Mesenchymal stem cell (in vitro differentiated cells and primary cell): ENCODE results near the gene MTA1.
A peak's percentile ranks its signal among the peaks of the same experiment; 100 is the strongest.

Experiments
- DNase-seq: peaks from one replicate; pipeline ENCODE4 v3.0.0-alpha.2; 2013
- H2AFZ ChIP-seq: one replicate; pipeline ENCODE4 v1.6.1; 2013; ENCODE audit warnings: low read depth, mild to moderate bottlenecking, control low read depth, inconsistent platforms, low read length, moderate library complexity
- H2AK5ac ChIP-seq: 2 replicates; pipeline ENCODE4 v1.6.1; 2013; ENCODE audit warnings: low read length, moderate library complexity, mild to moderate bottlenecking, inconsistent platforms; ENCODE audit not compliant: severe bottlenecking
- H2BK120ac ChIP-seq: one replicate; pipeline ENCODE4 v1.6.1; 2013; ENCODE audit warnings: low read depth, mild to moderate bottlenecking, inconsistent platforms, low read length, moderate library complexity
- H2BK12ac ChIP-seq, 2 experiments: one replicate each; pipeline ENCODE4 v1.6.1; 2013; ENCODE audit warnings: inconsistent platforms in 2 of 2, low read length in 2 of 2, mild to moderate bottlenecking in 2 of 2, moderate library complexity in 2 of 2, control low read depth in 1 of 2
- H2BK15ac ChIP-seq: one replicate; pipeline ENCODE4 v1.6.1; 2013; ENCODE audit warnings: mild to moderate bottlenecking, low read depth, inconsistent platforms; ENCODE audit not compliant: poor library complexity, severe bottlenecking
- H2BK5ac ChIP-seq: 2 replicates; pipeline ENCODE4 v1.6.1; 2013; ENCODE audit warnings: low read depth, mild to moderate bottlenecking, low read length, control low read depth, inconsistent platforms; ENCODE audit not compliant: poor library complexity, severe bottlenecking
- H3K14ac ChIP-seq, 2 experiments: one replicate each; pipeline ENCODE4 v1.6.1; 2013; ENCODE audit warnings: inconsistent platforms in 2 of 2, low read length in 2 of 2, control low read depth in 1 of 2, mild to moderate bottlenecking in 1 of 2, moderate library complexity in 1 of 2
- H3K18ac ChIP-seq, 2 experiments: one replicate each; pipeline ENCODE4 v1.6.1; 2013; ENCODE audit warnings: inconsistent platforms in 2 of 2, low read length in 2 of 2, control low read depth in 1 of 2, low read depth in 1 of 2, mild to moderate bottlenecking in 1 of 2
- H3K23ac ChIP-seq, 2 experiments: one replicate each; pipeline ENCODE4 v1.6.1; 2013; ENCODE audit warnings: inconsistent platforms in 2 of 2, low read length in 2 of 2, mild to moderate bottlenecking in 2 of 2, moderate library complexity in 2 of 2, control low read depth in 1 of 2
- H3K27ac ChIP-seq: 2 replicates; pipeline ENCODE4 v1.5.1; 2013; ENCODE audit warnings: mild to moderate bottlenecking, moderate library complexity, low read length, control low read depth, inconsistent platforms; ENCODE audit not compliant: poor library complexity, severe bottlenecking
- H3K27me3 ChIP-seq, 2 experiments: 2 replicates each; pipeline versions ENCODE4 v1.6.1 to v1.7.0; 2013; ENCODE audit warnings: low read length in 2 of 2, mild to moderate bottlenecking in 2 of 2, moderate library complexity in 2 of 2, control low read depth in 1 of 2, inconsistent platforms in 1 of 2; ENCODE audit not compliant: control insufficient read depth in 1 of 2, insufficient read depth in 1 of 2
- H3K36me3 ChIP-seq, 2 experiments: 2 replicates each; pipeline versions ENCODE4 v1.6.1 to v1.7.0; 2013; ENCODE audit warnings: low read length in 2 of 2, control low read depth in 1 of 2, inconsistent platforms in 1 of 2, low read depth in 1 of 2, mild to moderate bottlenecking in 1 of 2; ENCODE audit not compliant: insufficient read depth in 2 of 2, control insufficient read depth in 1 of 2
- H3K4ac ChIP-seq, 2 experiments: one replicate each; pipeline ENCODE4 v1.6.1; 2013; ENCODE audit warnings: inconsistent platforms in 2 of 2, low read length in 2 of 2, mild to moderate bottlenecking in 2 of 2, moderate library complexity in 2 of 2, control low read depth in 1 of 2, low read depth in 1 of 2
- H3K4me1 ChIP-seq: 2 replicates; pipeline ENCODE4 v1.6.1; 2013; ENCODE audit warnings: low read depth, low read length, control low read depth; ENCODE audit not compliant: control insufficient read depth, insufficient read depth
- H3K4me2 ChIP-seq: 2 replicates; pipeline ENCODE4 v1.6.1; 2013; ENCODE audit warnings: low read length, mild to moderate bottlenecking, inconsistent platforms; ENCODE audit not compliant: poor library complexity, severe bottlenecking
- H3K4me3 ChIP-seq, 2 experiments: 2 replicates each; pipeline versions ENCODE4 v1.5.1 to v1.7.0; 2013; ENCODE audit warnings: low read length in 2 of 2, mild to moderate bottlenecking in 2 of 2, control low read depth in 1 of 2, low read depth in 1 of 2; ENCODE audit not compliant: insufficient read depth in 1 of 2
- H3K79me1 ChIP-seq: replicated peaks from 2 replicates; pipeline ENCODE4 v1.6.1; 2013; ENCODE audit warnings: mild to moderate bottlenecking, control low read depth, low read length, inconsistent platforms; ENCODE audit not compliant: poor library complexity, severe bottlenecking
- H3K9ac ChIP-seq: 2 replicates; pipeline ENCODE4 v1.7.0; 2013; ENCODE audit warnings: mild to moderate bottlenecking, low read length, moderate library complexity
- H3K9me3 ChIP-seq: 2 replicates; pipeline ENCODE4 v1.7.0; 2013; ENCODE audit warnings: mild to moderate bottlenecking, low read length; ENCODE audit not compliant: control insufficient read depth
- H4K8ac ChIP-seq: one replicate; pipeline ENCODE4 v1.6.1; 2013; ENCODE audit warnings: inconsistent platforms, mild to moderate bottlenecking, low read length, moderate library complexity
- H4K91ac ChIP-seq: one replicate; pipeline ENCODE4 v1.6.1; 2013; ENCODE audit warnings: mild to moderate bottlenecking, low read length, inconsistent platforms
- WGBS: methylation state at CpG from one replicate; pipeline ENCODE4 v1.1.7; 2013; ENCODE audit warnings: mixed read lengths; 5-methylcytosine and 5-hydroxymethylcytosine counted together

MTA1 gene

DNA sequence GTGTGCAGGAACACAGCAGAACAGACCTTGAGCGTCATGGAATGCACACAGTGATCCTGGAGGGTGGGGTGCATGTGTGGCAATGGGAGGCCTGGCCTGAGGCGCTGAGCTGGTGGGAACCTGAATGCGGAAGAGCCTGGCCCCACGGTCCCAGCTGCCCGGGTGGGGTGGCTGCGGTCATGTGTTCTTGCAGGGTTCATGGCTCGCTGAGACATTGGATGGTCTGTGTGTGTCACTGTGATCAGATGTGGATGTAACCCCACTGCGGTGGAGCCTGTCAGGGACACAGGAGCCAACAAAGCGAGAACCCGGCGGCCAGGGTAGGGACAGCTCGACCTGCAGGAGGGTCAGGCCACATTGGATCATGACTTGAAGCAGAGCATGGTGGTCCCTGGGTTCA, 23.2 kb downstream of the MTA1 start:
- Histone ChIP-seq H3K36me3 (peaks cover 19 to 77% of the 10 kb centered on the region in 2 experiments), H4K91ac (no peak overlapping the region)

DNA sequence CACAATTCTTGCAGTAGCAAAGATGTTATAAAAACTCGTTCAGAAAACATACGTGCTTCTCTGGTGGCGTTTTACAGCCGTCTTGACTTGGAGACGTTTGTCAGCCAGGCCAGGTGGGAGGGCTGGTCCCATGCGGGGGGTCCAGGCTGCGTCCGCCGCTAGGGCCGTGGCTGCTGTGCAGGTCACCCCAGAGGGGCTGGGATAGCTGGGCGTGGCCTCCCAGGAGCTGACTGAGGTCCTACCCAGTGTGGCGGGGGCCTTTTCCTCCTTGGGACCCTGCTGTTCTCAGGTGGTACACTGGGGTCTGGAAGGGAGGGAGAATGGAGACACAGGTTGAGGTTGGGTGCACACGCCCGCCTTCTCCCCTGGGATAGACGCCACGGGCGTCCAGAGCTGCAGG, 25.2 kb downstream of the MTA1 start:
- no peak overlapping the region for H3K18ac ChIP-seq

More for the DNA sequence above, 23.2 kb downstream of the MTA1 start:
- Histone ChIP-seq H3K4me3 (no peak overlapping the region), H2BK120ac (no peak overlapping the region), H3K9ac (no peak overlapping the region), H2BK15ac (no peak overlapping the region), H3K14ac (no peak overlapping the region), H3K27me3 (no peaks in the 10 kb centered on the region), H3K18ac (no peak overlapping the region), H4K8ac (no peak overlapping the region), H3K9me3 (no peaks in the 10 kb centered on the region), H2BK5ac (no peak overlapping the region), H2BK12ac (no peak overlapping the region), H2AK5ac (no peak overlapping the region), H3K27ac (no peak overlapping the region), H3K79me1 (peaks cover 60% of the 10 kb centered on the region), H3K4ac (no peak overlapping the region), H3K4me1 (peaks cover 21% of the 10 kb centered on the region), H3K4me2 (no peak overlapping the region), H3K23ac (no peak overlapping the region), H2AFZ (no peak overlapping the region)
- no peak for DNase-seq
- 84% methylated on average over 12 of the region's 12 CpGs for WGBS

DNA sequence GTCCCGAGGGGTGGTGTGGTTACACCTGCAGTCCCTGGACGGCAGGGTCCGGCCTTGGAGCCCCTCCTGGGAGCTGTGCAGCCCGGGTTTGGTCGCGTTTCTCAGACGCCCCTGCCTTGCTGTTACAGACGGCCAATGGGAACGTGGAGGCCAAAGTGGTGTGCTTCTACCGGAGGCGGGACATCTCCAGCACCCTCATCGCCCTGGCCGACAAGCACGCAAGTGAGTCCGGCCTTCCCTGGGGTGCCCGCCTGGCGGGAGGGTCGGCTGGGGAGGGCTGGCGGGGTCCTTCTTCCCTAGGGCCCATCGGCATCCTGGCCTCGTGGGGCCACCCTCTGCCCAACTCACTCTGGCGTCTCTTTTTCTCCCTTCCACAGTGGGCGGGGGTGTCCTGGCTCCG, 25.7 kb downstream of the MTA1 start:
- peaks cover 16% of the 10 kb centered on the region for H3K4me1 ChIP-seq
- peaks cover 23 to 77% of the 10 kb centered on the region in 2 experiments for H3K36me3 ChIP-seq
- H3K4me2 ChIP-seq = no peak overlapping the region
- no peak overlapping the region for H4K91ac ChIP-seq
- H2BK15ac ChIP-seq = no peak overlapping the region
- WGBS = 94% methylated on average over 24 of the region's 24 CpGs
- H3K14ac ChIP-seq = no peak overlapping the region
- no peak overlapping the region for H3K4ac ChIP-seq
- H3K27ac ChIP-seq = no peak overlapping the region
- H2AK5ac ChIP-seq = no peak overlapping the region
- no peak overlapping the region for H4K8ac ChIP-seq
- H3K18ac ChIP-seq = no peak overlapping the region
- H3K23ac ChIP-seq = no peak overlapping the region
- H3K27me3 ChIP-seq = no peaks in the 10 kb centered on the region
- no peak overlapping the region for H2BK12ac ChIP-seq
- no peak overlapping the region for H2AFZ ChIP-seq
- peaks cover 58% of the 10 kb centered on the region for H3K79me1 ChIP-seq
- H2BK5ac ChIP-seq = no peak overlapping the region
- H3K9me3 ChIP-seq = no peaks in the 10 kb centered on the region
- no peak overlapping the region for H2BK120ac ChIP-seq
- DNase-seq = no peak
- no peak overlapping the region for H3K9ac ChIP-seq
- no peak overlapping the region for H3K4me3 ChIP-seq

More for the DNA sequence above, 25.2 kb downstream of the MTA1 start:
- H4K8ac ChIP-seq = peak overlapping the region; percentile 40
- no peak overlapping the region for H3K4me2 ChIP-seq
- H3K23ac ChIP-seq = no peak overlapping the region
- no peak overlapping the region for H3K14ac ChIP-seq
- no peak overlapping the region for H3K27ac ChIP-seq
- H4K91ac ChIP-seq = peak overlapping the region; percentile 54
- no peak overlapping the region for H3K4ac ChIP-seq
- H2BK12ac ChIP-seq = no peak overlapping the region
- peaks cover 21% of the 10 kb centered on the region for H3K4me1 ChIP-seq
- peaks cover 60% of the 10 kb centered on the region for H3K79me1 ChIP-seq
- H3K36me3 ChIP-seq = peaks cover 19 to 77% of the 10 kb centered on the region in 2 experiments
- no peak overlapping the region for H2BK120ac ChIP-seq
- H2BK15ac ChIP-seq = no peak overlapping the region
- DNase-seq = no peak
- H3K27me3 ChIP-seq = no peaks in the 10 kb centered on the region
- H2BK5ac ChIP-seq = no peak overlapping the region
- no peaks in the 10 kb centered on the region for H3K9me3 ChIP-seq
- H3K9ac ChIP-seq = no peak overlapping the region
- no peak overlapping the region for H2AFZ ChIP-seq
- no peak overlapping the region for H2AK5ac ChIP-seq
- no peak overlapping the region for H3K4me3 ChIP-seq
- WGBS = 96% methylated on average over 16 of the region's 17 CpGs

DNA sequence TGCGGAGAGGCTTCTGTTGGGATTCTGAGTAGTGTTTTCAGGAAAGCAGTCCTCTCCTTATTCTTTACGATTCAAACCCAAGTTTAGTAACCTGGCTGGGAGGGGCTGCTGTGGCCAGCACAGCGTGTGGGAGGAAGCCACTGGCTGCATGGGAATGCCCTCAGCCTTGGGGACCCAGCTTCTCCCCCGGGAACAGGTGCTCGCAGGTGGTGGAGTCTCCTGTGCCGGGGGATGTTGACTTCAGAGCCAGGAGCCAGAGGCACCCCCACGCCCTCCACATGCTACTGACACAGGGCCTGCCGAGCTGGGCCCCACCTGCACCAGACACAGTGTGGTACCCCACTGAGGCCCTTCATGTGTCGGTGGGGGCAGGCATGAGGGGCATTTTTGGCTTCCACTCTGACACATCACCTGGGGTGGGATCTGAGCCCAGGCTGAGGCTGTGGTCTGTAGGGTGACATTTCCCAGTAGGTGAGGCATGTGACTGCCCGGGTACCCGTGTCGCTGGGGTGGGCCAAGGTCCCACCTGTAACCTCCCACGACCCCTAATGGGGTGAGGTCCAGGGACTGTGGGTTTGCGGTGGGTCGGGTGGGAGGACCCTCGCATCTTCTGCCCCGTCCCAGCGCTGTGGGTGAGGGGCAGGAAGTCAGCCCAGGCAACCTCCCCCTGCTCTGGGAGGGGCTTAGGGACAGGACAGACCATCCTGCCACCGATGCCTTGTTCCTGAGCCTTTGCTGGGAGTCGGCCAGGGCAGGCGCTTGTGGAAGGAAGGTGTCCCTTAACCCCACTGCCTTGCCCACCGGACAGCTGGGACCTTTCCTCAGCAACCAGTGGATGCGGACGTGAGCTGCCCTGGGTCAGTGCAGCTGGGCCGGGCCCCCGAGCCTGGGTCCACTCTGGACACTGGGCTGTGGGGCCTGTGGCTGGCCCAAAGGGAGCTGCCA, 26.5 kb downstream of the MTA1 start:
- Histone ChIP-seq H2BK12ac (no peak overlapping the region), H2BK15ac (no peak overlapping the region), H2BK5ac (no peak overlapping the region), H3K9ac (no peak overlapping the region), H2BK120ac (no peak overlapping the region), H3K79me1 (peaks cover 61% of the 10 kb centered on the region), H3K18ac (no peak overlapping the region), H2AFZ (no peak overlapping the region), H3K23ac (no peak overlapping the region), H2AK5ac (no peak overlapping the region), H3K27me3 (no peaks in the 10 kb centered on the region), H3K9me3 (no peaks in the 10 kb centered on the region), H3K4me1 (peaks cover 18% of the 10 kb centered on the region), H3K36me3 (peaks cover 28 to 77% of the 10 kb centered on the region in 2 experiments), H3K14ac (no peak overlapping the region), H3K4me3 (no peak overlapping the region), H3K27ac (no peak overlapping the region), H3K4me2 (no peak overlapping the region), H3K4ac (no peak overlapping the region), H4K8ac (no peak overlapping the region), H4K91ac (no peak overlapping the region)
- WGBS = 97% methylated on average over 26 of the region's 26 CpGs
- DNase-seq = no peak
